Measurements from ENCODE around the gene KMT2A.

GRCh38 chr11:118497831-118498230 is 61.5 kb downstream of the KMT2A start:
- TF ChIP-seq EP300 (IDR thresholded peaks at IDR 0.05; ENCODE audit: borderline replicate concordance) = no peak
- no peak for TF ChIP-seq ZBTB7A (IDR thresholded peaks at IDR 0.05; ENCODE audit: low read depth)
- TF ChIP-seq CEBPB (IDR thresholded peaks at IDR 0.05) = no peak
- TF ChIP-seq, protein P1, sequence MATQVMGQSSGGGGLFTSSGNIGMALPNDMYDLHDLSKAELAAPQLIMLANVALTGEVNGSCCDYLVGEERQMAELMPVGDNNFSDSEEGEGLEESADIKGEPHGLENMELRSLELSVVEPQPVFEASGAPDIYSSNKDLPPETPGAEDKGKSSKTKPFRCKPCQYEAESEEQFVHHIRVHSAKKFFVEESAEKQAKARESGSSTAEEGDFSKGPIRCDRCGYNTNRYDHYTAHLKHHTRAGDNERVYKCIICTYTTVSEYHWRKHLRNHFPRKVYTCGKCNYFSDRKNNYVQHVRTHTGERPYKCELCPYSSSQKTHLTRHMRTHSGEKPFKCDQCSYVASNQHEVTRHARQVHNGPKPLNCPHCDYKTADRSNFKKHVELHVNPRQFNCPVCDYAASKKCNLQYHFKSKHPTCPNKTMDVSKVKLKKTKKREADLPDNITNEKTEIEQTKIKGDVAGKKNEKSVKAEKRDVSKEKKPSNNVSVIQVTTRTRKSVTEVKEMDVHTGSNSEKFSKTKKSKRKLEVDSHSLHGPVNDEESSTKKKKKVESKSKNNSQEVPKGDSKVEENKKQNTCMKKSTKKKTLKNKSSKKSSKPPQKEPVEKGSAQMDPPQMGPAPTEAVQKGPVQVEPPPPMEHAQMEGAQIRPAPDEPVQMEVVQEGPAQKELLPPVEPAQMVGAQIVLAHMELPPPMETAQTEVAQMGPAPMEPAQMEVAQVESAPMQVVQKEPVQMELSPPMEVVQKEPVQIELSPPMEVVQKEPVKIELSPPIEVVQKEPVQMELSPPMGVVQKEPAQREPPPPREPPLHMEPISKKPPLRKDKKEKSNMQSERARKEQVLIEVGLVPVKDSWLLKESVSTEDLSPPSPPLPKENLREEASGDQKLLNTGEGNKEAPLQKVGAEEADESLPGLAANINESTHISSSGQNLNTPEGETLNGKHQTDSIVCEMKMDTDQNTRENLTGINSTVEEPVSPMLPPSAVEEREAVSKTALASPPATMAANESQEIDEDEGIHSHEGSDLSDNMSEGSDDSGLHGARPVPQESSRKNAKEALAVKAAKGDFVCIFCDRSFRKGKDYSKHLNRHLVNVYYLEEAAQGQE (IDR thresholded peaks at IDR 0.05; ENCODE audit: low read depth) = no peak
- TF ChIP-seq, protein P2, sequence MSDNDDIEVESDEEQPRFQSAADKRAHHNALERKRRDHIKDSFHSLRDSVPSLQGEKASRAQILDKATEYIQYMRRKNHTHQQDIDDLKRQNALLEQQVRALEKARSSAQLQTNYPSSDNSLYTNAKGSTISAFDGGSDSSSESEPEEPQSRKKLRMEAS (IDR thresholded peaks at IDR 0.05) = no peak
- TF ChIP-seq CREB1 (IDR thresholded peaks at IDR 0.05; ENCODE audit: low read depth) = no peak
- TF ChIP-seq TAF1 (IDR thresholded peaks at IDR 0.05; ENCODE audit: low read depth) = no peak

All from Ishikawa (cell line).